ENCODE data around the gene USP10. TPM values are rescaled to one million over a fixed set of nuclear protein-coding genes. Genes with fewer than 3 reads are reported as not detected.

The USP10 gene
- polyA plus RNA-seq, 2 of the 4 experiments (the other 2 are of a cell fraction): 61.5 to 93.5 TPM

- ATAC-seq (no peak), FAIRE-seq (no peak), DNase-seq (ENCODE audit: low read depth in 1 of 2, low spot score in 1 of 2) (no peak)
- no peaks in the 10 kb centered on the region for H3K4me1 ChIP-seq
- no peak overlapping the region for H3K4me3 ChIP-seq
- H3K9me3 ChIP-seq: no peaks in the 10 kb centered on the region
- H3K27ac ChIP-seq: no peak overlapping the region
- no peak for TF ChIP-seq EHF (CRISPR knock-in tag; IDR thresholded peaks at IDR 0.05)
- TF ChIP-seq FOXS1 (CRISPR knock-in tag; IDR thresholded peaks at IDR 0.05): no peak
- no peak for TF ChIP-seq BHLHE40 (IDR thresholded peaks at IDR 0.05; ENCODE audit: low read depth, low read length)
- TF ChIP-seq ZFP36 (IDR thresholded peaks at IDR 0.05; ENCODE audit: borderline replicate concordance, partially characterized antibody): no peak
- no peak for TF ChIP-seq KDM1A (IDR thresholded peaks at IDR 0.05; ENCODE audit: low read depth)
- TF ChIP-seq NPAS2 (CRISPR knock-in tag; IDR thresholded peaks at IDR 0.05; ENCODE audit: borderline replicate concordance): no peak
- no peak for TF ChIP-seq CHD4 (IDR thresholded peaks at IDR 0.05; ENCODE audit: borderline replicate concordance)
- TF ChIP-seq POLR2AphosphoS2 (conservative IDR thresholded peaks at IDR 0.05; ENCODE audit: low read length): no peak
- TF ChIP-seq PHF8 (IDR thresholded peaks at IDR 0.05; ENCODE audit: borderline replicate concordance, low read depth): no peak
- TF ChIP-seq NR3C1 (IDR thresholded peaks at IDR 0.05): no peak
- TF ChIP-seq HDAC2 (IDR thresholded peaks at IDR 0.05): no peak
- TF ChIP-seq REST (IDR thresholded peaks at IDR 0.05): no peak
- POLR2A ChIA-PET: no interaction called here
- 87% methylated on average over 7 of the region's 7 CpGs for WGBS (ENCODE audit: missing lambda C conversion rate)
- CTCF ChIA-PET: interaction anchor here (0.8 to 1.4 kb wide), 3 partner anchors 9 to 73 kb away, joined by 3 to 6 read pairs (median 3); no protein-coding TSS in a partner anchor
- no peak overlapping the region for H3K4me2 ChIP-seq
Observed at GRCh38 chr16:84665843-84666242, 34.0 kb upstream of the USP10 start.

- Histone ChIP-seq H3K9me3 (no peaks in the 10 kb centered on the region), H3K27ac (no peak overlapping the region), H3K4me1 (no peaks in the 10 kb centered on the region), H3K4me2 (no peak overlapping the region), H3K4me3 (no peak overlapping the region)
- POLR2A ChIA-PET: no interaction called here
- FAIRE-seq: no peak
- 91% methylated on average over 16 of the region's 16 CpGs for WGBS (ENCODE audit: missing lambda C conversion rate)
- no peak for ATAC-seq
- no peak for DNase-seq (ENCODE audit: low read depth in 1 of 2, low spot score in 1 of 2)
- CTCF ChIA-PET: interaction anchor here (1.3 to 8.4 kb wide), 2 partner anchors 55 to 157 kb away, joined by 3 to 138 read pairs; no protein-coding TSS in a partner anchor
- no peak for TF ChIP-seq HMGXB4 (CRISPR knock-in tag; IDR thresholded peaks at IDR 0.05; ENCODE audit: borderline replicate concordance)
- TF ChIP-seq HOXB13 (CRISPR knock-in tag; IDR thresholded peaks at IDR 0.05; ENCODE audit: low read depth): no peak
- no peak for TF ChIP-seq HDAC2 (IDR thresholded peaks at IDR 0.05)
Observed at GRCh38 chr16:84667600-84668309, 32.0 kb upstream of the USP10 start.

GRCh38 chr16:84670063-84670462 is 29.7 kb upstream of the USP10 start:
- DNase-seq (ENCODE audit: low read depth in 1 of 2, low spot score in 1 of 2) (no peak), FAIRE-seq (no peak), ATAC-seq (0 out of 6 replicates have a peak, but pooled peaks of 1 of the 2 experiments have one; percentile 33)
- Histone ChIP-seq H3K9me3 (no peaks in the 10 kb centered on the region), H3K4me1 (no peaks in the 10 kb centered on the region), H3K27ac (no peak overlapping the region), H3K4me3 (no peak overlapping the region), H3K4me2 (no peak overlapping the region)
- 90% methylated on average over 12 of the region's 12 CpGs for WGBS (ENCODE audit: missing lambda C conversion rate)
- ChIA-PET POLR2A (no interaction called here), CTCF (interaction anchor here (0.7 to 8.4 kb wide), 6 partner anchors 16 to 164 kb away, joined by 3 to 138 read pairs (median 5); no protein-coding TSS in a partner anchor)
- TF ChIP-seq NFE2L2 (conservative IDR thresholded peaks at IDR 0.05; ENCODE audit: low read length): no peak
- no peak for TF ChIP-seq RNF2 (IDR thresholded peaks at IDR 0.05; ENCODE audit: borderline replicate concordance, low read depth)
- TF ChIP-seq KDM1A (IDR thresholded peaks at IDR 0.05; ENCODE audit: low read depth): no peak
- TF ChIP-seq GATA3 (IDR thresholded peaks at IDR 0.05; ENCODE audit: borderline replicate concordance): no peak
- no peak for TF ChIP-seq HMGXB4 (CRISPR knock-in tag; IDR thresholded peaks at IDR 0.05; ENCODE audit: borderline replicate concordance)
- no peak for TF ChIP-seq CTCF (IDR thresholded peaks at IDR 0.05)
- TF ChIP-seq RCOR1 (IDR thresholded peaks at IDR 0.05; ENCODE audit: low read depth, low read length): no peak
- no peak for TF ChIP-seq CEBPB (IDR thresholded peaks at IDR 0.05)
- TF ChIP-seq HOXA7 (CRISPR knock-in tag; IDR thresholded peaks at IDR 0.05): no peak
- no peak for TF ChIP-seq JUNB (IDR thresholded peaks at IDR 0.05)
- no peak for TF ChIP-seq BHLHE40 (IDR thresholded peaks at IDR 0.05; ENCODE audit: low read depth, low read length)
- no peak for TF ChIP-seq MAZ (IDR thresholded peaks at IDR 0.05; ENCODE audit: borderline replicate concordance, low read depth, low read length)
- no peak for TF ChIP-seq RARB (CRISPR knock-in tag; IDR thresholded peaks at IDR 0.05)

Data from A549 (cell line).